HCT116 (cell line): Measurements from ENCODE around the gene FHIT. TPM values are rescaled to one million over a fixed set of nuclear protein-coding genes. Genes with fewer than 3 reads are reported as not detected.

ENCODE experiments used
- ATAC-seq: fragments of 200-7000 bp; cut with Tn5 transposase; 2 replicates; pipeline ENCODE4 v1.9.1; 2020; ENCODE audit warnings: mild to moderate bottlenecking, moderate library complexity
- BruUV-seq: library from RNA; stranded (reverse); fragments of 400-500 nt; replicated peaks from 2 replicates; lab custom pipeline; 2021; lab: Mats Ljungman, UMichigan
- CTCF ChIA-PET: fragments of 300-600 bp; sonication (Branson Sonifier 250); formaldehyde crosslinking; loops from one replicate; lab custom pipeline; 2021; ENCODE audit warnings: antibody characterized with exemption; lab: Charles Lee
- POLR2A ChIA-PET: fragments of 300-600, 350-600 bp; sonication (Branson Sonifier 250); formaldehyde crosslinking; loops from one replicate; lab custom pipeline; 2021; ENCODE audit warnings: antibody characterized with exemption; lab: Charles Lee
- RAD21 ChIA-PET, 2 experiments: fragments of 300-600 bp; sonication (Branson Sonifier 250); formaldehyde crosslinking; loops; one replicate each; lab custom pipeline; 2023; ENCODE audit warnings: low total read pairs in 2 of 2; ENCODE audit not compliant: uncharacterized antibody in 2 of 2, unreplicated experiment in 2 of 2, low non-redundant PET in 1 of 2; lab: Charles Lee
- DNase-seq: peaks from one replicate; pipeline ENCODE4 v3.0.0-alpha.2; 2010; ENCODE audit warnings: low read depth, low spot score
- H2AFZ ChIP-seq: fragments of 200-600 bp; shearing (Covaris generic), sonication (generic); 2 replicates; pipeline ENCODE4 v1.6.1; 2017; ENCODE audit warnings: low read depth, mixed run types, mixed read lengths, antibody characterized with exemption, low read length; ENCODE audit not compliant: poor library complexity, severe bottlenecking
- H3K27ac ChIP-seq: 2 replicates; pipeline ENCODE4 v1.5.1; 2012; ENCODE audit warnings: low read depth, low read length
- H3K27me3 ChIP-seq: fragments of 200-600 bp; sonication (generic); 2 replicates; pipeline ENCODE4 v1.6.1; 2016; ENCODE audit warnings: mixed run types, low read length, mixed read lengths; ENCODE audit not compliant: insufficient read depth
- H3K36me3 ChIP-seq, 2 experiments: fragments of 200-500 bp in 1 of 2; fragments of 200-600 bp in 1 of 2; sonication (Bioruptor generic) in 1 of 2; sonication (generic) in 1 of 2; 2 replicates each; pipeline versions ENCODE4 v1.5.1 to v1.6.1; 2014 to 2016; ENCODE audit warnings: low read length in 2 of 2, inconsistent platforms in 1 of 2, mixed read lengths in 1 of 2, mixed run types in 1 of 2; ENCODE audit not compliant: insufficient read depth in 2 of 2, control insufficient read depth in 1 of 2
- H3K4me1 ChIP-seq, 2 experiments: fragments of 200-600 bp in 1 of 2; sonication (generic) in 1 of 2; 2 replicates each; pipeline versions ENCODE4 v1.5.1 to v1.6.1; 2012 to 2017; ENCODE audit warnings: low read length in 2 of 2, inconsistent platforms in 1 of 2, mild to moderate bottlenecking in 1 of 2, mixed read lengths in 1 of 2, mixed run types in 1 of 2, moderate library complexity in 1 of 2; ENCODE audit not compliant: insufficient read depth in 2 of 2, control insufficient read depth in 1 of 2
- H3K4me2 ChIP-seq: fragments of 200-600 bp; sonication (generic); 2 replicates; pipeline ENCODE4 v1.6.1; 2017; ENCODE audit warnings: mixed run types, low read length, mixed read lengths
- H3K4me3 ChIP-seq, 2 experiments: fragments of 200-600 bp in 1 of 2; sonication (generic) in 1 of 2; replicated peaks in 1 of 2; 2 replicates each; pipeline ENCODE4 v1.5.1; 2011 to 2016; ENCODE audit warnings: low read length in 2 of 2, control low read depth in 1 of 2, low read depth in 1 of 2, mild to moderate bottlenecking in 1 of 2, mixed read lengths in 1 of 2, mixed run types in 1 of 2
- H3K79me2 ChIP-seq: fragments of 200-600 bp; sonication (generic); 2 replicates; pipeline ENCODE4 v1.6.1; 2017; ENCODE audit warnings: mild to moderate bottlenecking, mixed run types, low read length, moderate library complexity, mixed read lengths; ENCODE audit not compliant: insufficient read depth
- H3K9ac ChIP-seq: fragments of 200-600 bp; sonication (generic); 2 replicates; pipeline ENCODE4 v1.6.1; 2016; ENCODE audit warnings: low read length, mixed read lengths
- H3K9me2 ChIP-seq: fragments of 200-600 bp; sonication (generic), shearing (Covaris generic); 2 replicates; pipeline ENCODE4 v1.6.1; 2017; ENCODE audit warnings: mixed run types, mild to moderate bottlenecking, moderate library complexity; ENCODE audit not compliant: insufficient read depth
- H3K9me3 ChIP-seq, 2 experiments: fragments of 200-500 bp in 1 of 2; fragments of 200-600 bp in 1 of 2; sonication (Bioruptor generic) in 1 of 2; sonication (generic) in 1 of 2; 2 replicates each; pipeline ENCODE4 v1.6.1; 2014 to 2017; ENCODE audit warnings: low read length in 2 of 2, mixed read lengths in 2 of 2, inconsistent platforms in 1 of 2, low read depth in 1 of 2, mild to moderate bottlenecking in 1 of 2, mixed run types in 1 of 2, moderate library complexity in 1 of 2; ENCODE audit not compliant: control insufficient read depth in 1 of 2, insufficient read depth in 1 of 2
- H4K20me1 ChIP-seq: fragments of 200-600 bp; sonication (generic), shearing (Covaris generic); 2 replicates; pipeline ENCODE4 v1.6.1; 2017; ENCODE audit warnings: mixed run types, mild to moderate bottlenecking, moderate library complexity; ENCODE audit not compliant: insufficient read depth
- ATF3 ChIP-seq: IDR thresholded peaks from 2 replicates; pipeline ENCODE4 v1.6.1; 2012
- CEBPB ChIP-seq: IDR thresholded peaks from 2 replicates; pipeline ENCODE4 v1.6.1; 2012; ENCODE audit warnings: low read depth
- ELF1 ChIP-seq: IDR thresholded peaks from 2 replicates; pipeline ENCODE4 v1.6.1; 2012; ENCODE audit warnings: low read depth, borderline replicate concordance
- EZH2 ChIP-seq: fragments of 200-600 bp; sonication (generic); IDR thresholded peaks from 2 replicates; pipeline ENCODE4 v1.6.1; 2017; ENCODE audit warnings: antibody characterized with exemption, mixed run types
- EZH2phosphoT487 ChIP-seq: fragments of 200-600 bp; IDR thresholded peaks from 2 replicates; pipeline ENCODE4 v1.6.1; 2018; ENCODE audit warnings: antibody characterized with exemption, borderline replicate concordance
- FOSL1 ChIP-seq: IDR thresholded peaks from 2 replicates; pipeline ENCODE4 v1.6.1; 2012; ENCODE audit warnings: low read depth
- JUND ChIP-seq: IDR thresholded peaks from 2 replicates; pipeline ENCODE4 v1.6.1; 2012
- POLR2A ChIP-seq: IDR thresholded peaks from 2 replicates; pipeline ENCODE4 v1.7.0; 2011; ENCODE audit warnings: borderline replicate concordance; ENCODE audit not compliant: insufficient read depth, insufficient read length; ENCODE audit errors: extremely low read depth
- POLR2AphosphoS5 ChIP-seq: IDR thresholded peaks from 2 replicates; pipeline ENCODE4 v1.6.1; 2011; ENCODE audit warnings: mild to moderate bottlenecking, low read depth, low read length, moderate library complexity
- RAD21 ChIP-seq: IDR thresholded peaks from 2 replicates; pipeline ENCODE4 v1.6.1; 2012; ENCODE audit warnings: low read depth, mild to moderate bottlenecking
- SIN3A ChIP-seq: IDR thresholded peaks from 2 replicates; pipeline ENCODE4 v1.6.1; 2012; ENCODE audit warnings: low read depth
- SP1 ChIP-seq: IDR thresholded peaks from 2 replicates; pipeline ENCODE4 v1.6.1; 2012; ENCODE audit warnings: low read depth
- SRF ChIP-seq: IDR thresholded peaks from 2 replicates; pipeline ENCODE4 v1.6.1; 2012; ENCODE audit warnings: low read depth
- TCF7L2 ChIP-seq: IDR thresholded peaks from 2 replicates; pipeline ENCODE4 v1.7.0; 2011; ENCODE audit warnings: borderline replicate concordance, inconsistent platforms; ENCODE audit not compliant: insufficient read depth, insufficient read length; ENCODE audit errors: extremely low read depth
- ZFX ChIP-seq: fragments of 450-650 bp; IDR thresholded peaks from 2 replicates; pipeline ENCODE4 v1.6.1; 2017
- intact Hi-C: fragments of 100-400 bp; cut with micrococcal nuclease; formaldehyde crosslinking; loops from 2 replicates; pipeline ENCODE4 v1.10.0; 2022
- total RNA-seq: library from RNA; stranded (reverse); gene quantifications from one replicate; pipeline ENCODE4 v1.2.1, GENCODE V29; 2021; ENCODE audit not compliant: unreplicated experiment
- TF ChIP-seq, protein P1 (sequence below): IDR thresholded peaks from 2 replicates; pipeline ENCODE4 v1.6.1; 2012

The FHIT gene
- total RNA-seq, 1 experiment from 2014 or later = 20.1 TPM

DNA sequence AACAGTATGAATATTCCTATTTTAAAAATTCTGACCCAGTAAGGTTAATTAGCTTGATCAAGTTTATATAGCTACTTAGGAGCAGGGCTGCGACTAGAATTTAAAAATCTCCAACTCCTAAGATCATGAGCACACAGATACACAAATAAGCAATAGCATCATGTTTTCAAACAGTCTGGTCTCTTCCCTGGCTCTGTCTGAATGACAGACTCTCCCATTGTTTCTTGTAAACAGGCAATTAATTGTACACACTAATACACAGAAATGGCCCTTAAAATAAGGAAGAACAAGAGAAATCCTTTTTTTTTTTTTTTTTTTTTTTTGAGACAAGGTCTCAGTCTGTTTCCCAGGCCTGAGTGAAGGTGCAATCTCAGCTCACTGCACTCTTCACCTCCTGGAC lies 1137.1 kb downstream of the FHIT start (continued):
- TF ChIP-seq, protein P1, sequence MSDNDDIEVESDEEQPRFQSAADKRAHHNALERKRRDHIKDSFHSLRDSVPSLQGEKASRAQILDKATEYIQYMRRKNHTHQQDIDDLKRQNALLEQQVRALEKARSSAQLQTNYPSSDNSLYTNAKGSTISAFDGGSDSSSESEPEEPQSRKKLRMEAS = no peak
- TF ChIP-seq ELF1 (no peak), JUND (no peak), ZFX (no peak), SIN3A (no peak)

DNA sequence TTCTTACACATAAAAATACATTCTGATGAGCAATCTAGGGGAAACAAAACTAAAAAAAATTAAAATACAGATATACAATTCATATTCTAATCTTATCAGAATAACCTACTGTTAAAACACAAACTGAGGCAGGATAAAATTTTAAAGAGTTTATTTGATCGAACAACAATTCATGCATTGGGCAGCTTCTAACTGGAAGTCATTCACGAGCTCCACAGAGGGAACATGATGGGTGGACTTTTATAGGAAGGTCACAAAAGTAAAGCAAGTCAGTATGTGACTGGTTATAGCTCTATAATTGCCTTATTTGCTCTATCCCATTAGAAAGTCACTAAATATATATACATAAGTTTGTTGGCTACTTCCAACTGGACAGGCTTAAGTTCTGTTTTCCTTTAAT lies 1144.0 kb downstream of the FHIT start:
- ATAC-seq = no peak
- DNase-seq = no peak
- Histone ChIP-seq H3K4me2 (no peak overlapping the region), H3K27me3 (peaks cover 22% of the 10 kb centered on the region; the same call in 1 of the 2 replicates), H4K20me1 (no peaks in the 10 kb centered on the region), H2AFZ (no peak overlapping the region), H3K79me2 (no peaks in the 10 kb centered on the region), H3K36me3 (no peaks in the 10 kb centered on the region), H3K4me3 (no peak overlapping the region), H3K9me2 (no peaks in the 10 kb centered on the region), H3K9me3 (no peaks in the 10 kb centered on the region), H3K27ac (no peak overlapping the region), H3K9ac (no peak overlapping the region), H3K4me1 (no peaks in the 10 kb centered on the region)
- intact Hi-C loops = no loop called here
- ChIA-PET CTCF (no interaction called here), POLR2A (no interaction called here), RAD21 (no interaction called here)
- BruUV-seq = no TSS peak
- TF ChIP-seq SP1 (no peak), EZH2phosphoT487 (no peak), ATF3 (no peak), CEBPB (no peak), SRF (no peak), RAD21 (no peak), ELF1 (no peak), SIN3A (no peak), POLR2AphosphoS5 (no peak), EZH2 (no peak), FOSL1 (no peak), TCF7L2 (no peak), POLR2A (no peak), ZFX (no peak)
- TF ChIP-seq, protein P1 = no peak
